ENCODE results near the gene CIRBP.
A peak's percentile ranks its signal among the peaks of the same experiment; 100 is the strongest.

Gene CIRBP

DNA sequence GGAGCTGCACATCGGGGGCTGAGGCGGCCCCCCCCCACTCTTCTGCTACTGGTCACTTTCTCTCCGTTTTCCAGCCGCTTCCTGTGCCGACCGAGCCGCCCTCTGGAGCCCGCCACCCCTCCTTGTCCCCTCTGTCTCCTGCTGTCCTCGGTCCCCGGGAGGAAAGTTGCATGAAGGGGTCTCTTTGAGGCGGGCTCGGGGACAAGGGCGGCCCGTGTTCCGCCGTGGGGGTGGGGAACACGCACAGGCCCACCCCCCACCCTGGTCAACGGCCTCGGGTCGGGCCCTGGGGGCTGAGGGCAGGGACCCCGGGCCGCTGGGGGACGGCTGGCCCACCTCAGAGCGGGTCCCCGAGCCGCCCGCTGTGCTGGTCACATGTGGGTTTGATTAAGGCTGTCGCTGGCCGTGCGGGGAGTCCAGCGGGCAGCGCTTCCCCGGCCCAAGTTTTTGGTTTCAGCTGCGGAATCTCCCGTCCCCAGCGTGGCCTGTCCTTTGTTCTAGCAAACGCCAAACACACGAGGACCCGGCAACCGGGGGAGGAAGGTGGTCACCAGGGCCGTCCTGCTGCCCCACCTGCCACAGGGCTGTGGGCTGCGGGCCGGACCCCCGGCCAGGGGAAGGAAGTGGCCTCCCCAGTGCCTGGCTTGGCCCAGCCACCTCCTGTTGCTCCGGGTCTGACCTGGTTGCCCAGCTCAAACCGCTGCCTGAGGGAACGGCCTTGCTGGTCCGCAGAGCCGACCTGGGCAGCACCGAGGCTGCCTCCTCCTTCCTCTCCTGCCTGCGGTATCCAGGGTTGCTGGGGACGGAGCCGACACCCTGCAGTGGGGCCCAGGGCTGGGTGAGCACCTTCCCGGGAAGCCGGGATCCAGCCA is 18.5 kb downstream of the CIRBP start:
- no peaks in the 10 kb centered on the region; the same call in 1 of the 2 replicates for H3K4me1 ChIP-seq (ENCODE audit: insufficient read depth, low read length)
- H3K9me3 ChIP-seq (ENCODE audit: control insufficient read depth, insufficient read depth, low read length): no peaks in the 10 kb centered on the region
- no peaks in the 10 kb centered on the region for H3K36me3 ChIP-seq (ENCODE audit: insufficient read depth, low read length)
- H3K9ac ChIP-seq (ENCODE audit: low read depth, low read length): no peak overlapping the region

GRCh38 chr19:1288226-1288612 is 19.1 kb downstream of the CIRBP start:
- Histone ChIP-seq H3K9ac (ENCODE audit: low read depth, low read length) (no peak overlapping the region), H3K4me1 (ENCODE audit: insufficient read depth, low read length) (no peaks in the 10 kb centered on the region; the same call in 1 of the 2 replicates), H3K9me3 (ENCODE audit: control insufficient read depth, insufficient read depth, low read length) (no peaks in the 10 kb centered on the region), H3K36me3 (ENCODE audit: insufficient read depth, low read length) (no peaks in the 10 kb centered on the region)

GRCh38 chr19:1288833-1289685 is 19.9 kb downstream of the CIRBP start:
- Histone ChIP-seq H3K36me3 (ENCODE audit: insufficient read depth, low read length) (no peaks in the 10 kb centered on the region), H3K9me3 (ENCODE audit: control insufficient read depth, insufficient read depth, low read length) (no peaks in the 10 kb centered on the region), H3K9ac (ENCODE audit: low read depth, low read length) (no peak overlapping the region), H3K4me1 (ENCODE audit: insufficient read depth, low read length) (no peaks in the 10 kb centered on the region; the same call in 1 of the 2 replicates)

GRCh38 chr19:1289686-1290025 is 20.5 kb downstream of the CIRBP start:
- H3K36me3 ChIP-seq (ENCODE audit: insufficient read depth, low read length): no peaks in the 10 kb centered on the region
- no peak overlapping the region for H3K9ac ChIP-seq (ENCODE audit: low read depth, low read length)
- H3K4me1 ChIP-seq (ENCODE audit: insufficient read depth, low read length): no peaks in the 10 kb centered on the region; the same call in 1 of the 2 replicates

DNA sequence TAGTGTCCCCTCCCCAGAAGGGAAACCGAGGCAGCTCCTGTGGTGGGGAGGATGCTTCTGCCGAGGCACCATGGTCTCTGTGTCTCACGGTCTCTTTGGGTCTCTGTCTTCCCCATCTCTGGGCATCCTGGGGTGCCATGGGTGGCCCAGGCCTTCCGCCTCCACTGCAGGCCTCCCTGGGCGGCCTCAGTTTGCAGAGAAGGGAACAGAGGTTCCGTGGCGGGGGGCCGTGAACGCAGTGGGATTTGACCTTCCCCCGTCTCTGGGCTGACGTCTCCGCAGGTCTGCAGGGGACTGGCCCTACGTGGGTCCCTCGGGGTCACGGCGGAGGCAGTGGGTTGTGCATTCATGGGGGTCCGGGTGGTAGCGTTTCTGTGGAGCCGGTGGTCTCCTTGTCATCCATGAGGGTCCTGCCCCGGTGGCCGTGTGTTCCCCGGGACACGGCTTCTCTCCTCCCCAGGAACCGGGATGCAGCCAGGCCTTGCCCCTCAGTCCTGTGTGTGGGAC is 21.1 kb downstream of the CIRBP start:
- no peaks in the 10 kb centered on the region for H3K36me3 ChIP-seq (ENCODE audit: insufficient read depth, low read length)
- no peak overlapping the region for H3K9ac ChIP-seq (ENCODE audit: low read depth, low read length)
- no peaks in the 10 kb centered on the region; the same call in 1 of the 2 replicates for H3K4me1 ChIP-seq (ENCODE audit: insufficient read depth, low read length)
- no peaks in the 10 kb centered on the region for H3K9me3 ChIP-seq (ENCODE audit: control insufficient read depth, insufficient read depth, low read length)

More at GRCh38 chr19:1289686-1290025, 20.5 kb downstream of the CIRBP start:
- H3K9me3 ChIP-seq (ENCODE audit: control insufficient read depth, insufficient read depth, low read length): no peaks in the 10 kb centered on the region

GRCh38 chr19:1290703-1291651 is 21.8 kb downstream of the CIRBP start:
- H3K9me3 ChIP-seq (ENCODE audit: control insufficient read depth, insufficient read depth, low read length): no peaks in the 10 kb centered on the region

GRCh38 chr19:1291761-1292418 is 22.8 kb downstream of the CIRBP start:
- Histone ChIP-seq H3K36me3 (ENCODE audit: insufficient read depth, low read length) (no peaks in the 10 kb centered on the region), H3K4me1 (ENCODE audit: insufficient read depth, low read length) (no peaks in the 10 kb centered on the region; the same call in 1 of the 2 replicates), H3K9me3 (ENCODE audit: control insufficient read depth, insufficient read depth, low read length) (no peaks in the 10 kb centered on the region), H3K9ac (ENCODE audit: low read depth, low read length) (no peak overlapping the region)

More at GRCh38 chr19:1290703-1291651, 21.8 kb downstream of the CIRBP start:
- no peaks in the 10 kb centered on the region; the same call in 1 of the 2 replicates for H3K4me1 ChIP-seq (ENCODE audit: insufficient read depth, low read length)
- H3K36me3 ChIP-seq (ENCODE audit: insufficient read depth, low read length): no peaks in the 10 kb centered on the region
- H3K9ac ChIP-seq (ENCODE audit: low read depth, low read length): no peak overlapping the region

GRCh38 chr19:1292419-1293151 is 23.5 kb downstream of the CIRBP start:
- no peaks in the 10 kb centered on the region for H3K4me1 ChIP-seq (ENCODE audit: insufficient read depth, low read length)
- no peaks in the 10 kb centered on the region for H3K36me3 ChIP-seq (ENCODE audit: insufficient read depth, low read length)
- no peak overlapping the region for H3K9ac ChIP-seq (ENCODE audit: low read depth, low read length)
- H3K9me3 ChIP-seq (ENCODE audit: control insufficient read depth, insufficient read depth, low read length): no peaks in the 10 kb centered on the region

DNA sequence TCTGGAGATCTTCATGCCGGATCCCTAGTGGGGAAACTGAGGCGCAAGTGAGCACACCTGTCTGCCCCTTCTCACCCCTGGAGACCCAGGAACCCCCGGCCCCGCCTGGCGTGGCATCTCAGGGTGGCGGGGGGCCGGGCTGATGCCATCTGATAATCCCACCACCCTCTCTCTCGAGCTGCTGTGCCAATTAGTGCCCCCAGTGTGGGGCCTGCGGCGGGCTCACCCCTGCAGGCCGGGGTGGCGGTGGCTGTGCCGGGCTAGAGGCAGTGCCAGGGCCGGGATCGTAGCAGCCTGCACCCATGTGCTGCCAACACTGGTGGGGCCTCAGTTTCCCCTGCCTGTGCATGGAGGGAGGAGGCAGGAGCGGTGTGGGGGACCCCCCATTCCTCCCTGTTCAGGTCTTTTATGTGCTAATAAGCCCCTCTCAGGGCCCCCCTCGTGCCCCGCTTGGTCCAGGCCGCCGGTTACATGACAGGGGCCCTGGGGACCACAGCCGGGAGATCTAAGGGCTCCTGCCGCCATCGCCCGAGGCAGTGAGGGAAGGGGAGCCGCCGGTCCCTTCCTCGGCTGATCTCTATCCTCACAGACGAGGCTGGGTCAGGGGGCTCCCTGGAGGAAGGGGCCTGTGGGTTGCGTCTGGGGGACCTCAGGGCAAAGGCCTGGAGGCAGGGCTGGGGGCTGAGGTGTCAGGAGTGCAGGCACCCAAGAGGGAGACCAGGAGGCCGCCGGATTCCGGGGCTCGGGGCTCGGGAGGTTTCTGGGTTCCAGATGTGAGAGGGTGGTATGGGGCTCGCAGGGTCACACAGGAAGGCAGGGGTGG is 24.9 kb downstream of the CIRBP start:
- Histone ChIP-seq H3K4me1 (ENCODE audit: insufficient read depth, low read length) (no peaks in the 10 kb centered on the region), H3K9me3 (ENCODE audit: control insufficient read depth, insufficient read depth, low read length) (no peaks in the 10 kb centered on the region), H3K9ac (ENCODE audit: low read depth, low read length) (no peak overlapping the region), H3K36me3 (ENCODE audit: insufficient read depth, low read length) (no peaks in the 10 kb centered on the region)

- no peaks in the 10 kb centered on the region for H3K36me3 ChIP-seq (ENCODE audit: insufficient read depth, low read length)
- H3K9ac ChIP-seq (ENCODE audit: low read depth, low read length): no peak overlapping the region
- no peaks in the 10 kb centered on the region for H3K4me1 ChIP-seq (ENCODE audit: insufficient read depth, low read length)
- no peaks in the 10 kb centered on the region for H3K9me3 ChIP-seq (ENCODE audit: control insufficient read depth, insufficient read depth, low read length)
These were observed 25.6 kb downstream of the CIRBP start for GRCh38 chr19:1294688-1295087.

- peak overlapping the region; percentile 50; the same call in 1 of the 2 replicates for H3K9ac ChIP-seq (ENCODE audit: low read depth, low read length)
These were observed 26.3 kb downstream of the CIRBP start for GRCh38 chr19:1295169-1296012.

More at GRCh38 chr19:1295169-1296012, 26.3 kb downstream of the CIRBP start:
- Histone ChIP-seq H3K36me3 (ENCODE audit: insufficient read depth, low read length) (no peaks in the 10 kb centered on the region), H3K9me3 (ENCODE audit: control insufficient read depth, insufficient read depth, low read length) (no peaks in the 10 kb centered on the region), H3K4me1 (ENCODE audit: insufficient read depth, low read length) (no peaks in the 10 kb centered on the region)

Measured in ES-I3 (cell line).